Suppressor macrophage treated with lipopolysaccharide for 4 hours (primary cell): ENCODE measurements around the gene PSMG3.

ENCODE experiments used
- DNase-seq: peaks from one replicate; pipeline ENCODE4 v3.0.0-alpha.2; 2020

Gene PSMG3, protein sequence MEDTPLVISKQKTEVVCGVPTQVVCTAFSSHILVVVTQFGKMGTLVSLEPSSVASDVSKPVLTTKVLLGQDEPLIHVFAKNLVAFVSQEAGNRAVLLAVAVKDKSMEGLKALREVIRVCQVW

DNA sequence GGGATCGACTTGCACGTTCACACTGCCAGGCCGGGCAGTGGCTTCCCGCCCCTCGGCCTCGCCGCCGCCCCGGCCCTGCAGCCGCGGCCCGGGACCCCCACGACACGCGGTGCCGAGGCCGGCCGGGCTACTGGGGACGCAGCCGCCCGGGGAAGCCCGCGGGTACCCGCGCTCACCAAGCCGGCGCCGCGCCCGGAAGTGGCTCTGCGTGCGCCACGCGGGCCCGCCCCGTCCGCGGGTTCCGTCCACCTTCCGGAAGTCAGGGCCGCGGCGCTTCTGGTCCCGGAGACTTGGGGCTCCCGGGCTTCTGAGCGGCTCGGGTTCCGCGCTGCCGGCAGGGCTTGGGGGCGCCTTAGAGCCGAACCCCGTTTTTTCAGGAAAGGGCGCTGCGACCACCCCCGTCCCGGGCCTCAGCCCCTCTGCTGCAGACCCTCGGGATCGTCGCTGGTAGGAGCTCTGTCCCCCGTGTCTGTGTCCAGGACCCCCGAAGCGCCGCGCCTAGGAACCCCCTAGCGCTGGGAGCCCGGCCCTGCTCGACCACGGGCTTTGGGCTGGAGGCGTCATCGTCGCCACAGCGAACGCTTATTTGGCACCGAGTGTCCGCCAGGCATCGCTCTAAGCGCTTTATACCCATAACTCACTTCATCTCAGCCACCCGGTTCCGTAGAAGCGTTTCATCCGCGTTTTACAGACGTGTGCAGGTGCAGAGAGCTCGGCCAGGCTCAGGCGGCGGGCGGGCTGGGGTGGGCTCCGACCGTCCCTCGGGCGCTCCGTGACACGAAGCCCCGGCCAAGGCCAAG lies at the start of gene PSMG3:
TSS of gene PSMG3 (minus strand) at position 200 of the 800 bp plus-strand sequence. CDS start 693 bp downstream, outside the sequence.
- peak; percentile 96 for DNase-seq

DNA sequence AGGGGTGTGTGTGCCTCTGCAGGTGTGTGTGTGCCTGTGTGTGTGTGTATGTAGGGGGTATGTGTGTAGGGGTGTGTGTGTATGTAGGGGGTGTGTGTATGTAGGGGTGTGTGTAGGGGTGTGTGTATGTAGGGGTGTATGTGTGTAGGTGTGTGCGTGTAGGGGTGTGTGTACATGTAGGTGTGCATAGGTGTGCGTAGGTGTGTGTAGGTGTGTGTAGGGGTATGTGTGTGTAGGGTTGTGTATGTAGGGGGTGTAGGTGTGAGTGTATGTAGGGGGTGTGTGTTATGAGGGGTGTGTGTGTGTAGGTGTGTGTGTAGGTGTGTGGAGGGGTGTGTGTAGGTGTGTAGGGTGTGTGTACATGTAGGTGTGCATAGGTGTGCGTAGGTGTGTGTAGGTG lies 48.6 kb upstream of the PSMG3 start:
- no peak for DNase-seq

DNA sequence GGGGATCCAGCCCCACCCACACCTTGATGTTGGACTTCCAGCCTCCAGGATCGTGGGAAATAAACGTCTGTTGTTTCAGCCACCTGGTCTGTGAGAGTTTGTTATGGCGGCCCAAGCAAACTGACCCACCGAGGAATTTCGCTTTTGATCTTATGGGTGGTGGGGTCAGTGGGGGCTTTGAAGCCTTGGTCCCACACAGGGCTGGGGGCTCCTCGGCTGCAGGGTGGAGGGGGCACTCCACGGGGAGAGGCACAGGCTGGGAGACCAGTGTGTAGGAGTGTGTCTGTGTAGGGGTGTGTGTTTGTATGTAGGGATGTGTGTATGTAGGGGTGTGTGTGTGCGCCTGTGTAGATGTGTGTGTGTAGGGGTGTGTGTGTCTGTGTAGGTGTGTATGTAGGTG lies 48.1 kb upstream of the PSMG3 start:
- DNase-seq, result no peak

DNA sequence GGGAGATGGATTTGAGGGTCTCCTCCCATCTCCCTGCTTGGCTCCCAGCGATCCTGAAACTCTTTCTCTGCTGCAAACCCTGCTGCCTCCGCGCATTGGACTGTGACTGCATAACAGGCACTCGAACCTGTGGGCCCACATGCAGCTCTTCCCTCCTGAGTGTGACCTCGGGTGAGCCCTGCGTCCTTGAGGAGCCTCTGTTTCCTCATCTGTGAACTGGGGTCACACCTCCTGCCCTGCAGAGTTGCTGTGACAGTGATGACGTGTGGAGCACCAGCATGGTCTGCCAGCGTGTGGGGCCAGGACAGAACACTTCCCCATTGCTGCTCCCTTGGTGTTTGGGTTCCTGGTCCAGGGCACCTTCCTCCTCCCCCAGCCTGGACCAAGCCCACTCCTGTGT lies 46.9 kb upstream of the PSMG3 start:
- no peak for DNase-seq

DNA sequence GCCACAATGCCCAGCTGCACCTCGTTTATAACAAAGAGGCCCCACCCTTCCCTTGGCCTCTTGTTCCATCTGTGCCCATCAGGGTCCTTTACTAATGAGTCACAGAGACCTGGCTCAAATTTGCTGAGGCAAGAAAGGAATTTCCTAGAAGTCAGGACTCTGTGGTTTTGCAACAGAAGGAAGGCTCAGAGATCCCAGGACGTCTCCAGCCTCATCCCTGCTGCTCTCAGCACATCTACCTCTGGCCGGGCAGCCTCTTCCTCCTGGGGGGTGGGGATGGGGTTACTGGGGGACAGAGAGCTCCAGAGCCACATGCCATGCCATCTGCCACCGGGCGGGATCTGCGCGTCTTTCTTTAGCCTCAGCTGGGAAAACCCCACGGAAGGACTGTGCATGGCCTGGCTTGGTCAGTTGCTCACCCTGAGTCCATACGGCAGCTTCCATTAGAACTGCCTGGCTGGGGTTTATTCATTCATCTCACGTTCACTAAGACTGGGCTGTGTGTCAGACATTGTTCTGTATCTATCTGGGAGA lies 41.9 kb upstream of the PSMG3 start:
- no peak for DNase-seq

GRCh38 chr7:1610678-1611302 lies 41.0 kb upstream of the PSMG3 start:
- no peak for DNase-seq

- no peak for DNase-seq
These were observed 40.3 kb upstream of the PSMG3 start for GRCh38 chr7:1610013-1610677.

DNA sequence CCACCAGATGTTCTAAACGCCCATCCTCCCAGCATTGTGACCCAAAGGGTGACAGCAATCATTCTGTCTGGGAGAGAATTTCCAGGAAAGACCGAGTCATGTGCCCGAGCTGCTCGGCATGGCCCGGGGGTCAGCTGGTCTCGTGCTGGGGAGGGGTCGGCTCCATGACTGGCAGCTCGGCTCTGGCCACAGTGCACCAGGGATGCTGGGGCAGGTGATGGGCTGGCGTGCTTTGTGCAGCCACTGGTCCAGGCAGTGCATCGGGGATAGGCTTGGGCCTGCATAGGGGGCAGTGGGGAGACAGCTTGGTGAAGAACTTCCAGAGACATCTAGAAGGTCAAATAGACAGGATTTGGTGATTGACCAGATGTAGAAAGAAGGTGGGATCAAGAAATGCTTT lies 39.2 kb upstream of the PSMG3 start:
- DNase-seq, result no peak

DNA sequence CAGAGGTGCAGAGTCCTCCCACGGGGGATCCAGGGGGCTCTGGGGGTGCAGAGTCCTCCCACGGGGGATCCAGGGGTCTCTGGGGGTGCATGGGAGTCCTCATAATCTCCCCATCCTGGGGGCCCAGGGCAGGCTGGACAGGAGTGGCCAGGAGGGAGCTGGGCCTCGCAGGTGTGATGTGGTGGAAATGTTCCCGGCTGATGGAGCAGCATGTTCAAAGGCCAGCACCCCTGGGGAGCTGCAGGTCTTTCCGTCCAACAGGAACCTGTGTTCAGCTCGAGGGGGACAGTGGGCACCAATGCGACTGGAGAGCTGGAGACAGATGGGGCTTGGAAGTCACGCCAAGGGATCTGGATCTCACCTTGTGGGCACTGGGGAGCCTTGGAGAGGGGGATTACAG lies 38.5 kb upstream of the PSMG3 start:
- no peak for DNase-seq

GRCh38 chr7:1607696-1608095 lies 37.9 kb upstream of the PSMG3 start:
- no peak for DNase-seq

- DNase-seq, result no peak
These were observed 37.2 kb upstream of the PSMG3 start for GRCh38 chr7:1607001-1607400.

GRCh38 chr7:1604383-1604782 lies 34.6 kb upstream of the PSMG3 start:
- no peak for DNase-seq

DNA sequence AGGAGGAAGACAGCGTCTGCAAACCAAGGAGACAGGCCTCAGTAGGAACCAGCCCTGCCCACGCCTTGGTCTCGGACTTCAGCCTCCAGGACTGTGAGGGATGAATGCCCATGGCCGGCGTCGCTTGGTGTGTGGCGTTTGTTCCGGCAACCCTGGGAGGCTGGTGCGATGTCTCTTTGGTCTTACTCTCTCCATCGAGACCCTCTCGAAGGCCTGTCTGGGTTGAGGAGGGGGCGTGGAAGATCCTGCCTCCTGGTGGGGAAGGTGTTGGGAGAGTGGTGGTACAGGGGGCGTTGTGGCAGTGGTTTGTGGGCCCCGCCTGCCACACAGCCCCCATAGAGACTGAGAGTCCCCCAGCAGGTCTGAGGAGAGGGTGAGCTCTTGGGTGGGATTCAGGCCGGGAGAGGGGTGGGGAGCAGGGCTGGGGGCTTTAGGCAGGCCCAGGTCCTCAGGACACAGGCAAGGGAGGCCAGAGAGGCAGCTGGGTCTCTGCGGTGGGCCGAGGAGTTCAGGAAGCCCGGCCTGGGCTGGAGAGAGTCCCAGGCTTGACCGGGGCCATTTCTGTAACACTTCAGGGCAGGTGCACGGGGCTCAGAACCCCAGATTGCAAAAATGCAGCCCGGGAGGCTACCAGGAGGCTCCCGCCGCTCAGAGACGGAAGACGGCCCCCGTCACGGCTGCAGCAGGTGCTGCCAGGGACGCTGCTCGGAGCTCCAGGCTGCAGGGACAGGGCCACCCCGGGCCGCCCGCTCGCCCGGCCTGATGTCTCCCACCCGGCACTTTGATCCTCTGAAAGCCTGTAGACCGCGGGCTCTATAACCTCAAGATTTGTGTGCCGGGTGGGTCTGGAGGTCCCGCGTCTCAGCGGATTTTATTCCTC lies 33.8 kb upstream of the PSMG3 start:
- DNase-seq, result no peak

- DNase-seq, result no peak
These were observed 32.6 kb upstream of the PSMG3 start for GRCh38 chr7:1602386-1602785.

DNA sequence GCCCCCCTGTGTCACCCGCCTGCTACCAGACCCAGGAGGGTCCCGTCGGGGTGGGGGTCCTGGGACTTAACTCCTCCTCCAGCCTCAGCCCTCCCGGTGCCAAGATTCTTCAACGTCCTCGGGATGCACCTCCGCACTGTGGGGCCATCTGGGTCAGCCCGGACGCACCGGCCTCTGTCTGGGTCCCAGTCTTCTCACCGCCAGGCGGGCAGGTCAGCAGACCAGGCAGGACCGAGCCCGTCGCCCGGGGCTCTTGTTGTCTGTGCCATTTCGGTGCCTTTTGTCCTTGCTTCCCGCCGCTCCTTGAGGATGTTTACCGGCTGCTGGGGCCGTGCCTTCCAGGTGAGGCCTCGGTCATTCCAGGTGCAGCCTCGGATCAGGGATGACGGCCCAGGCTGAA lies 32.1 kb upstream of the PSMG3 start:
- DNase-seq, result no peak

GRCh38 chr7:1599640-1600395 lies 30.0 kb upstream of the PSMG3 start:
- DNase-seq, result no peak

DNA sequence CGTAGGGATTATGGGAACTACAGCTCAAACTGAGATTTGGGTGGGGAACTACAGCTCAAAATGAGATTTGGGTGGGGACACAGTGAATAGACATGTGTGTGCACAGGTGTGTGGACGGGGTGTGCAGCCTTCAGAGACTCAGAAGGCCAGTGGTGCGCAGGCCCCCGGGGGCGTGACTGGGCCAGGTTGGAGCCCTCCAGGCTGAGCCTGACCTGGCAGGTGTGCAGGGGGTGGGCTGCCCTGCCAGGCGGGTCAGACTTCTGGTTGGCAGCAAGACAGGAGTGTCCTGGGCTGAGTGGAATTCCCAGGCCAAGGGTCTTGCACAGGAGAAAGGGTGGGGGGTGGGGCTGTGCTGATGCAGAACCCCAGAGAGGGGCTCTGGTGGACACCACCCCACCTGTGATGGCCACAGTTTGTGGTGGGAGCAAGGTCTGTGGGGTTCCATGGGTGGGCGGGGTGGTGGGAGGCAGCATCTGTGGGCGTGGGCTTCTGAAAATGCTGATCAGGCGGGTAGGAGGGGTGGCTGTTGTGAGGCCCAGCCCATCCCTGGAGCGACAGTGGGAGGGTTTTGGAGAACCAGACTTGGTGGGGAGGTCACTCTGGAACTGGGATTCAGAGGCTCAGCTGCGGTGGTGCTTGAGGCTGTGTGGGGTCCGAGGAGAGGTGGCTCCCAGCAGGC lies 29.3 kb upstream of the PSMG3 start:
- no peak for DNase-seq

- no peak for DNase-seq
These were observed 28.5 kb upstream of the PSMG3 start for GRCh38 chr7:1598286-1598685.

GRCh38 chr7:1597791-1598190 lies 28.0 kb upstream of the PSMG3 start:
- DNase-seq, result no peak

- peak; percentile 9 for DNase-seq
These were observed 27.4 kb upstream of the PSMG3 start for GRCh38 chr7:1597066-1597760.
